ENCODE data around the gene CDK4. TPM values are rescaled to one million over a fixed set of nuclear protein-coding genes. Genes with fewer than 3 reads are reported as not detected.

Gene CDK4
- total and polyA plus RNA-seq, 2 of the 13 experiments (the other 11 are each of a cell fraction or from before 2014, with no cell fraction given), result 191 to 209 TPM

GRCh38 chr12:57726151-57726883 lies 25.8 kb downstream of the CDK4 start (continued):
- TF ChIP-seq ZNF180 (CRISPR knock-in tag; IDR thresholded peaks at IDR 0.05; ENCODE audit: borderline replicate concordance, low read depth), result no peak
- TF ChIP-seq MYPOP (CRISPR knock-in tag; IDR thresholded peaks at IDR 0.05), result peak; percentile 32; the same call in 1 of the 2 replicates
- TF ChIP-seq ZNF546 (CRISPR knock-in tag; conservative IDR thresholded peaks at IDR 0.05), result no peak
- peak; percentile 32; the same call in 2 of the 3 replicates for TF ChIP-seq MXI1 (IDR thresholded peaks at IDR 0.05; ENCODE audit: borderline replicate concordance, low read depth, low read length)
- TF ChIP-seq GLI4 (CRISPR knock-in tag; IDR thresholded peaks at IDR 0.05; ENCODE audit: borderline replicate concordance), result no peak
- no peak for TF ChIP-seq SKI (IDR thresholded peaks at IDR 0.05; ENCODE audit: partially characterized antibody)
- peak; percentile 48; the same call in 1 of the 2 replicates for TF ChIP-seq ZFY (CRISPR knock-in tag; IDR thresholded peaks at IDR 0.05)
- TF ChIP-seq HIVEP1 (CRISPR knock-in tag; IDR thresholded peaks at IDR 0.05), result no peak
- peak; percentile 81 to 96 for TF ChIP-seq HMGXB4 (CRISPR knock-in tag; IDR thresholded peaks at IDR 0.05; ENCODE audit: borderline replicate concordance in 1 of 2, low read depth in 1 of 2)
- TF ChIP-seq MAZ (IDR thresholded peaks at IDR 0.05; ENCODE audit: borderline replicate concordance, low read depth, low read length), result 0 out of 2 replicates have a peak, but pooled peaks have one; percentile 22
- peak; percentile 83 for TF ChIP-seq MAZ (CRISPR knock-in tag; IDR thresholded peaks at IDR 0.05; ENCODE audit: low read depth)
- no peak for TF ChIP-seq PRMT3 (CRISPR knock-in tag; IDR thresholded peaks at IDR 0.05; ENCODE audit: borderline replicate concordance, low read depth)
- no peak for TF ChIP-seq ZNF672 (CRISPR knock-in tag; IDR thresholded peaks at IDR 0.05)
- TF ChIP-seq PHF21A (CRISPR knock-in tag; IDR thresholded peaks at IDR 0.05), result no peak
- no peak for TF ChIP-seq KDM3A (CRISPR knock-in tag; IDR thresholded peaks at IDR 0.05; ENCODE audit: low read depth)
- 0 out of 2 replicates have a peak, but pooled peaks have one; percentile 41 for TF ChIP-seq ZNF451 (CRISPR knock-in tag; IDR thresholded peaks at IDR 0.05)
- TF ChIP-seq GLMP (CRISPR knock-in tag; IDR thresholded peaks at IDR 0.05; ENCODE audit: borderline replicate concordance), result no peak
- peak; percentile 51; the same call in 1 of the 2 replicates for TF ChIP-seq MYC (CRISPR knock-in tag; IDR thresholded peaks at IDR 0.05; ENCODE audit: borderline replicate concordance)
- TF ChIP-seq ZNF530 (CRISPR knock-in tag; IDR thresholded peaks at IDR 0.05; ENCODE audit: low read depth), result no peak
- no peak for TF ChIP-seq TFE3 (CRISPR knock-in tag; IDR thresholded peaks at IDR 0.05)
